Measurements from ENCODE around the gene GLP2R. TPM values are rescaled to one million over a fixed set of nuclear protein-coding genes. Genes with fewer than 3 reads are reported as not detected.

Gene GLP2R
- total RNA-seq, 1 donor from 2014 or later: not detected

DNA sequence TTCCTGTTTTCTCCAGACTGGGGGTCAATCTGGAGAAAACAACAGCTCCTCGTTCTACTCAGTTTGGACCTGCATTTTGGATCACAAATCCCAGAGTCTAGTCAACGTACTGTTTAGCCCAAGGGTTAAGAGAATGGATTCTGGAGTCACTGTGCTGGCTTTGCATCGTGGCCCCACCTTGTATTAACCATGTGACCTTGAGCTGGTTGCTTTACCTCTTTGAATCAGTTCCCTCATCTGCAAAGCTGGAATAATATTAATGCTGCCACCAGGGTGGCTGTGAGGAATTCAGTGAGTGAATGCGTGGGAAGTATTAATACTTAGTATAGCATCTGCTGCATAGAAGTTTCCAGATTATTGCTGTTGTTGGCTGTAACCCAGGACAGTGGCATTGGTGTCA is 23.0 kb upstream of the GLP2R start:
- no peak overlapping the region for H3K4me3 Mint-ChIP-seq (ENCODE audit: unreplicated experiment)
- no peaks in the 10 kb centered on the region for H3K36me3 Mint-ChIP-seq (ENCODE audit: unreplicated experiment)
- no peak for DNase-seq
- H3K4me1 Mint-ChIP-seq (ENCODE audit: low read depth, unreplicated experiment): no peaks in the 10 kb centered on the region
- no peak overlapping the region for H3K27ac Mint-ChIP-seq (ENCODE audit: unreplicated experiment)
- no peaks in the 10 kb centered on the region for H3K9me3 Mint-ChIP-seq (ENCODE audit: unreplicated experiment)
- no peak for TF ChIP-seq CTCF (IDR thresholded peaks at IDR 0.05; ENCODE audit: partially characterized antibody, unreplicated experiment)
- no peaks in the 10 kb centered on the region for H3K27me3 Mint-ChIP-seq (ENCODE audit: unreplicated experiment)

GRCh38 chr17:9805769-9806168 is 20.0 kb upstream of the GLP2R start:
- Mint-ChIP-seq H3K4me1 (ENCODE audit: low read depth, unreplicated experiment) (no peaks in the 10 kb centered on the region), H3K9me3 (ENCODE audit: unreplicated experiment) (peaks cover 2% of the 10 kb centered on the region), H3K27me3 (ENCODE audit: unreplicated experiment) (peaks cover 2% of the 10 kb centered on the region), H3K27ac (ENCODE audit: unreplicated experiment) (no peak overlapping the region), H3K36me3 (ENCODE audit: unreplicated experiment) (no peaks in the 10 kb centered on the region), H3K4me3 (ENCODE audit: unreplicated experiment) (no peak overlapping the region)
- no peak for DNase-seq
- TF ChIP-seq CTCF (IDR thresholded peaks at IDR 0.05; ENCODE audit: partially characterized antibody, unreplicated experiment): no peak

DNA sequence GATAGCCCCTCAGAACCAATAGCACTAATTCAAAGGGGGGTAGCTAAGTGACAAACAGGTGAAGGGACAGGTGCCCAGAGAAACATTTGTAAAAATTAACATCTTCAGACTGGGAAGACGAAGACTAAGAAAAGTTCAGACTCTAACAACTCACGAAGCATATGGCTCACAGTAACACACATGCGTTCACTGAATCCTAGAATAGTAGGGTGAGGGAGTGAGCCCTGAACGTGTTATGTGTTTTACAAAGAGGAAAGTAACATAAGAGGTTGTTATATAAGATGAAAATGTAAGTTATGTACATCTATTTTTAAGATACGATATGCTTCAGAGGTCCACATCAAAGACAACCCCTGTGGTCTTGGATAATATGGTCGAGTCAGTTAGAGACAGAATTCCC is 19.0 kb upstream of the GLP2R start:
- DNase-seq: no peak
- no peak overlapping the region for H3K27ac Mint-ChIP-seq (ENCODE audit: unreplicated experiment)

DNA sequence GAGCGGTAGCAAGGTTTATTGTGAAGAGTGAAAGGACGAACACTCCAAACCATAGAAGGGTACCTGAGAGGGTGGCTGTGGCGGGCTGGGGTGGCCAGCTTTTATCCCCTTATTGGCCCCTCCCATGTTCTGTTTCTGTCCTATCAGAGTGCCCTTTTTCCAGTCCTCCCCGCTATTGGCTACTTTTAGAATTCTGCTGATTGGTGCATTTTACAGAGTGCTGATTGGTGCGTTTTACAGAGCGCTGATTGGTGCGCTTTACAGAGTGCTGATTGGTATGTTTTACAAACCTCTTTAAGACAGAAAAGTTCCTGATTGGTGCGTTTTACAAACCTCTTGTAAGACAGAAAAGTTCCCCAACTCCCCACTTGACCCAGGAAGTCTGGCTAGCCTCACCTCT is 16.3 kb upstream of the GLP2R start:
- H3K4me1 Mint-ChIP-seq (ENCODE audit: low read depth, unreplicated experiment): no peaks in the 10 kb centered on the region
- peaks cover 2% of the 10 kb centered on the region for H3K9me3 Mint-ChIP-seq (ENCODE audit: unreplicated experiment)
- no peak overlapping the region for H3K4me3 Mint-ChIP-seq (ENCODE audit: unreplicated experiment)
- no peak overlapping the region for H3K27ac Mint-ChIP-seq (ENCODE audit: unreplicated experiment)
- DNase-seq: no peak
- TF ChIP-seq CTCF (IDR thresholded peaks at IDR 0.05; ENCODE audit: partially characterized antibody, unreplicated experiment): no peak
- no peaks in the 10 kb centered on the region for H3K36me3 Mint-ChIP-seq (ENCODE audit: unreplicated experiment)
- peaks cover 2% of the 10 kb centered on the region for H3K27me3 Mint-ChIP-seq (ENCODE audit: unreplicated experiment)

More for the DNA sequence above, 19.0 kb upstream of the GLP2R start:
- no peaks in the 10 kb centered on the region for H3K4me1 Mint-ChIP-seq (ENCODE audit: low read depth, unreplicated experiment)
- peaks cover 2% of the 10 kb centered on the region for H3K27me3 Mint-ChIP-seq (ENCODE audit: unreplicated experiment)
- no peaks in the 10 kb centered on the region for H3K36me3 Mint-ChIP-seq (ENCODE audit: unreplicated experiment)
- no peak overlapping the region for H3K4me3 Mint-ChIP-seq (ENCODE audit: unreplicated experiment)
- H3K9me3 Mint-ChIP-seq (ENCODE audit: unreplicated experiment): peaks cover 2% of the 10 kb centered on the region
- TF ChIP-seq CTCF (IDR thresholded peaks at IDR 0.05; ENCODE audit: partially characterized antibody, unreplicated experiment): no peak

GRCh38 chr17:9810100-9810949 is 15.4 kb upstream of the GLP2R start:
- peaks cover 2% of the 10 kb centered on the region for H3K27me3 Mint-ChIP-seq (ENCODE audit: unreplicated experiment)
- no peaks in the 10 kb centered on the region for H3K36me3 Mint-ChIP-seq (ENCODE audit: unreplicated experiment)
- no peak for DNase-seq
- peaks cover 2% of the 10 kb centered on the region for H3K9me3 Mint-ChIP-seq (ENCODE audit: unreplicated experiment)
- no peaks in the 10 kb centered on the region for H3K4me1 Mint-ChIP-seq (ENCODE audit: low read depth, unreplicated experiment)
- no peak overlapping the region for H3K27ac Mint-ChIP-seq (ENCODE audit: unreplicated experiment)
- TF ChIP-seq CTCF (IDR thresholded peaks at IDR 0.05; ENCODE audit: partially characterized antibody, unreplicated experiment): no peak
- no peak overlapping the region for H3K4me3 Mint-ChIP-seq (ENCODE audit: unreplicated experiment)
